Stimulated activated naive CD8-positive, alpha-beta T cell treated with anti-CD3 and anti-CD28 coated beads, Interleukin-15, amount 100 ng/mL, for 72 hours (primary cell): ENCODE results near the gene CD59.
A peak's percentile ranks its signal among the peaks of the same experiment; 100 is the strongest.
"Not testable (repeated sequence)": the region's sequence is repeated elsewhere in the genome, so short reads cannot be mapped to it uniquely, and the experiment has no call there.

Experiments
- ATAC-seq: fragments of 150-1000 bp; cut with Tn5 transposase; 2 replicates; pipeline ENCODE4 v1.10.0; 2021; ENCODE audit warnings: mild to moderate bottlenecking, moderate library complexity
- DNase-seq, 2 donors: peaks; one replicate each; pipeline ENCODE4 v3.0.0; 2021 to 2022
- H3K27ac Mint-ChIP-seq, 2 donors: one replicate each; pipeline ENCODE4 v1.8.0; 2022; ENCODE audit warnings: mild to moderate bottlenecking in 2 of 2, mixed read lengths in 2 of 2, moderate library complexity in 2 of 2
- H3K27me3 Mint-ChIP-seq: one replicate; pipeline ENCODE4 v1.8.0; 2022; ENCODE audit warnings: mixed read lengths
- H3K4me1 Mint-ChIP-seq: one replicate; pipeline ENCODE4 v1.8.0; 2022; ENCODE audit warnings: mild to moderate bottlenecking, mixed read lengths
- H3K4me3 Mint-ChIP-seq, 2 donors: one replicate each; pipeline ENCODE4 v1.8.0; 2022; ENCODE audit warnings: mild to moderate bottlenecking in 2 of 2, mixed read lengths in 2 of 2, moderate library complexity in 1 of 2
- H3K9me3 Mint-ChIP-seq, 2 donors: one replicate each; pipeline ENCODE4 v1.8.0; 2022; ENCODE audit warnings: mixed read lengths in 2 of 2

Gene CD59

GRCh38 chr11:33708985-33709384, 27.2 kb downstream of the CD59 start:
- no peaks in the 10 kb centered on the region for H3K27me3 Mint-ChIP-seq

DNA sequence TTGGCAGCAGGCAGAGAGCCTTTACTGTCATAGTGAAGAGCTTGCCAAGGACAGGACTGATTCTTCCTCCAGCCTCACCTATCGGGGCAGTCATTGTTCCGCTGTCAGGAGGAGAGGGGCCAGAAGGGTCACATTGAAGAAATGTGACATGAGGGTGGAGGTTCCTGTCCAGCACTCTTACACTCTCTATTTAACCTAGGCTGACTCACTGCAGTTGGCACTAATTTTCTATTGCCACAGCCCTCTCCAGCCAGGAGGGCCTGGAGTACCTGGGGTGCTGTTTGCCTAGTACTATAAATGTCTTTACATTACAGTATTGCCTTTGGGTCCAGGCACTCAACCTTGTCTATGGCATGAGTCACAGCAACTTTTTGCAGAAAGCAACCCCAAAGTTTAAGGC, 28.4 kb downstream of the CD59 start:
- not testable (repeated sequence) for H3K9me3 Mint-ChIP-seq, ATAC-seq, H3K4me3 Mint-ChIP-seq, H3K27ac Mint-ChIP-seq, DNase-seq, H3K27me3 Mint-ChIP-seq, H3K4me1 Mint-ChIP-seq

More at GRCh38 chr11:33708985-33709384, 27.2 kb downstream of the CD59 start:
- no peak for ATAC-seq
- no peak for DNase-seq
- peaks cover 6% of the 10 kb centered on the region for H3K4me1 Mint-ChIP-seq
- H3K9me3 Mint-ChIP-seq, result no peaks in the 10 kb centered on the region
- H3K27ac Mint-ChIP-seq, result no peak overlapping the region
- H3K4me3 Mint-ChIP-seq, result no peak overlapping the region

DNA sequence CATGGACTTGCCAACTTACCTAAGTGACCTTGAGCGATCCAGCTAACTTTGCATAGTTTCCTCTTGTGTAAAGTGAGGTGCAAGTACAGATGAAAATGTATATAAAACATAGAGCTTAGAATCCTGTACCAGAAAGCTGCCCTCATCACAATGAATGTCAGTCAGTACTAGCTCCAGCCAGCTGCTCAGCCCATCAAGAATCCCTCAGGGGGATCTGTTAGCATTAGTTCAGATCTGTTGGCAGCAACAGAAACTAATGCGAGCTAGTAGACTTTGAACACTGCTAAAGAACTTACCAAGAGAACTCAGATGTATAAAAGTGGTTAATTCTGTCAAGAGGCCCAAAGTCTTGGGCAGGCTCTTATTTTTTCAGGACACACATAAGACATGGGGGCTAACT, 29.3 kb downstream of the CD59 start:
- peaks cover 6% of the 10 kb centered on the region for H3K4me1 Mint-ChIP-seq
- DNase-seq (no peak), ATAC-seq (no peak)
- no peak overlapping the region for H3K4me3 Mint-ChIP-seq
- H3K27ac Mint-ChIP-seq, result no peak overlapping the region
- H3K27me3 Mint-ChIP-seq, result no peaks in the 10 kb centered on the region
- H3K9me3 Mint-ChIP-seq, result no peaks in the 10 kb centered on the region

DNA sequence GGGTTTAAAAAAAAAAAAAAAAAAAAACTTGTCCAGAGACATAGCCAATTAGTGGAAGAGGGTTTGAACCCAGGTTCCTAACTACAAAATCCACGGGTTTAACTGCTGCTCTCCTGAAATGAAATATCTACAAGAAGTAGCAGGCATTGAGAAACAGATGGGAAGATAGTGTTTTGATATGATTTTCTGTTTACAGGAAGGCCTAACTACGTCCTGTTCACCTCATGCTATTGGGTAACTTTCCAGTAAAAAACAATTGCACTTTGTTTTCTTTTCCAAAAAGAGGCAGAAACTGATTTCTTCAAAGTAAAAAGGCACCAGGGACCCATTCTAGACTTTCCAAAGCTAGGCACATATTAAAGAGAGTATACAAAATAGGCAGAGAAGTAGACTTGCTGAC, 29.7 kb downstream of the CD59 start:
- H3K4me1 Mint-ChIP-seq, result peaks cover 8% of the 10 kb centered on the region
- no peak for ATAC-seq
- no peak overlapping the region for H3K27ac Mint-ChIP-seq
- no peak for DNase-seq
- no peaks in the 10 kb centered on the region for H3K27me3 Mint-ChIP-seq
- H3K4me3 Mint-ChIP-seq, result no peak overlapping the region
- no peaks in the 10 kb centered on the region for H3K9me3 Mint-ChIP-seq

GRCh38 chr11:33704240-33705002, 31.8 kb downstream of the CD59 start:
- H3K27ac Mint-ChIP-seq, result no peak overlapping the region
- H3K27me3 Mint-ChIP-seq, result peaks cover 7% of the 10 kb centered on the region
- ATAC-seq (no peak), DNase-seq (no peak)
- H3K9me3 Mint-ChIP-seq, result no peaks in the 10 kb centered on the region
- peaks cover 22% of the 10 kb centered on the region for H3K4me1 Mint-ChIP-seq
- H3K4me3 Mint-ChIP-seq, result no peak overlapping the region

GRCh38 chr11:33703788-33704187, 32.4 kb downstream of the CD59 start:
- Mint-ChIP-seq H3K27me3 (peaks cover 8% of the 10 kb centered on the region), H3K27ac (no peak overlapping the region), H3K9me3 (no peaks in the 10 kb centered on the region), H3K4me1 (peaks cover 22% of the 10 kb centered on the region), H3K4me3 (no peak overlapping the region)
- no peak for DNase-seq
- no peak for ATAC-seq

DNA sequence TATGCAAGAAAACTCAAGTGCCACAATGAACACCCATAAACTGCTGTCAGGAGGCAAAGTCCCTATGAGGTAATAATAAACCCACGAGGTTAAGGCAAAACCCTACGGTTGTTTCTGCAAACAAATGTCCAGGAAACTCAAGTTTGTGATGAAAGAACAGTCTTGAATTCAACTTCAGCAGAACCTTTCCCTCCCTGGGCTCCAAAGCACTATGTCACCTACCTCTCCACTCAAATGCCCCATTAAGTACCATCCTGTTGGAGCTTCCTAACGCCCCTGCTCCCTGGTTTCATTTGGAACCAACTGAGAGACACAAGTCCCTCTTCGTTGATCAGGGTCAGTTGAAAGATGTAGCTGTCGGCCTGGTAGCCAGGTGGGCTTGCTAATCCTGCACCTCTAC, 33.0 kb downstream of the CD59 start:
- Mint-ChIP-seq H3K27me3 (peaks cover 8% of the 10 kb centered on the region), H3K4me3 (no peak overlapping the region), H3K4me1 (peaks cover 22% of the 10 kb centered on the region), H3K9me3 (no peaks in the 10 kb centered on the region), H3K27ac (no peak overlapping the region)
- no peak for ATAC-seq
- no peak for DNase-seq

- peak overlapping the region; percentile 88 to 90 for H3K4me3 Mint-ChIP-seq
- DNase-seq (no peak), ATAC-seq (no peak)
- H3K27ac Mint-ChIP-seq, result no peak overlapping the region
- peaks cover 19% of the 10 kb centered on the region for H3K27me3 Mint-ChIP-seq
- peaks cover 20% of the 10 kb centered on the region for H3K4me1 Mint-ChIP-seq
- H3K9me3 Mint-ChIP-seq, result no peaks in the 10 kb centered on the region
Measured at GRCh38 chr11:33701302-33702230, 34.7 kb downstream of the CD59 start.

DNA sequence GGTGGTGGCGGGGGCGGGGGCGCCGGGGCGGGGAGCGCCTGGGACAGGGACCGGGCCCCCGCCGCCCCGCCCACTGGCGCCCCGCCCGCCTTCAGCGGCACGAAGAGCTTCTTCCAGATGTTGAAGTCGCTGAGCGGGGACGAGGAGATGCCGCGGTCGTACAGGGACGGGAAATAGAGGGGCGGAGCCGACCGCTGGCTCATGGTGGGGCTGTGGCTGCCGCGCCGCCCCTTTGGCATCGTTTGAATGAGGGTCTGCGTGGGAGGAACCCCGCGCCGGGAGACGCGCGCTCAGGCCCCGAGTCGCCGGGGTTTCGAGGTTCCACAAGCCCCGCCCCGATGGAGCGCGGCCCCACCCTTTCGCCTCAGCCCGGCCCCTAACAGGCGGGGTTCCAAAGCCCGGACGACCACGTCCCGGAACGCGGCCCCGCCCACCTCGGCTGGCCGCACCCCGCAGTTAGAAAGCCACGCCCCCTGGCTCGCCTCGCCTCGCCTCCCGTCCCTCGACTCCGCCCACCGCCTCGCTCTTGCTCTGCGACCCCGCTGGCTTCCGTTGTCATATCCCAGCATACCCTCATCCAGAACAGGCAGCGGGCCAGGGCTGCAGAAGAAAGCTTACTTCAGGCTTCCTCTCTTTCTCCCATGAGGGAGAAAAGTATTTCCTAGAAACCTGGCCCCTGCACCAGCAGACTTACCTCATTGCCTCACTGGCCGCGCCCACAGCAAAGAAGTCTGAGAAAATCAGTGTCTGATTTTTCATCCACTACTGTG, 35.5 kb downstream of the CD59 start, which contains the start of gene C11orf91:
Gene C11orf91 (minus strand): TSS at position 325 of the 770 bp plus-strand sequence. CDS start 86 bp downstream, at position 239.
- H3K4me1 Mint-ChIP-seq, result peaks cover 22% of the 10 kb centered on the region
- no peaks in the 10 kb centered on the region for H3K9me3 Mint-ChIP-seq
- ATAC-seq, result peak; percentile 90

DNA sequence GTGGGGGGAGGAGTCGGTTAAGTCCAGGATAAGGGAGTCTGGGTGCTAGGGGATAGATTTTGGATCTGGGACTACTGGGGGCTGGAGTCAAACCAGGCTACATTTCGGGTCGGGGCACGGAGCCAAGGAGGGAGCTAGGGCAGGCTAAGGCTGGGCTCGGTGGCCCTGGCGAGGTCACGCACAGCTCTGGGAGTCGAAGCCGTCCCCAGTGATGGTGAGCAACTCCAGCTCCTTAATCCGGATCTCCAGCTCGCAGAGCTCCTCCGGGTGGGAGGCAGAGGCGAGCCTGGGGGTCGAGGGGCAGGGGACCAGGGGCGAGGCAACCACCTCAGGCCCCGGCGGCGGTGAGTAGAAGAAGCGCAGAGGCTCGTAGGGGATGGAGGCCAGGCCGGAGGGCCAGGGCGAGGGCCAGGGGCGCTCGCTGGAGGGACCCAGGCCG, 36.1 kb downstream of the CD59 start:
- H3K9me3 Mint-ChIP-seq, result no peaks in the 10 kb centered on the region
- ATAC-seq, result peak; percentile 10
- H3K4me3 Mint-ChIP-seq, result peak overlapping the region; percentile 77 to 88
- H3K4me1 Mint-ChIP-seq, result peaks cover 22% of the 10 kb centered on the region
- DNase-seq, result peak in 1 of 2 donors; percentile 20
- peaks cover 19% of the 10 kb centered on the region for H3K27me3 Mint-ChIP-seq
- H3K27ac Mint-ChIP-seq, result peak overlapping the region in 1 of 2 donors; percentile 5

More for the DNA sequence above, 35.5 kb downstream of the CD59 start, which contains the start of gene C11orf91:
- peak within 1 kb of the TSS; percentile 70 to 87 for H3K27ac Mint-ChIP-seq
- peak within 1 kb of the TSS; percentile 88 to 90 for H3K4me3 Mint-ChIP-seq
- peak; percentile 93 to 96 for DNase-seq
- H3K27me3 Mint-ChIP-seq, result peaks cover 19% of the 10 kb centered on the region

GRCh38 chr11:33699515-33700062, 36.6 kb downstream of the CD59 start:
- H3K4me1 Mint-ChIP-seq, result peaks cover 22% of the 10 kb centered on the region
- H3K27ac Mint-ChIP-seq, result peak overlapping the region; percentile 4 to 5

GRCh38 chr11:33698921-33699320, 37.3 kb downstream of the CD59 start:
- no peaks in the 10 kb centered on the region for H3K9me3 Mint-ChIP-seq
- DNase-seq, result no peak
- H3K27me3 Mint-ChIP-seq, result peaks cover 19% of the 10 kb centered on the region
- no peak overlapping the region for H3K27ac Mint-ChIP-seq
- no peak overlapping the region for H3K4me3 Mint-ChIP-seq
- H3K4me1 Mint-ChIP-seq, result peaks cover 22% of the 10 kb centered on the region
- no peak for ATAC-seq

More at GRCh38 chr11:33699515-33700062, 36.6 kb downstream of the CD59 start:
- ATAC-seq (no peak), DNase-seq (no peak)
- Mint-ChIP-seq H3K4me3 (peak overlapping the region; percentile 77 to 88), H3K27me3 (peaks cover 19% of the 10 kb centered on the region), H3K9me3 (no peaks in the 10 kb centered on the region)

DNA sequence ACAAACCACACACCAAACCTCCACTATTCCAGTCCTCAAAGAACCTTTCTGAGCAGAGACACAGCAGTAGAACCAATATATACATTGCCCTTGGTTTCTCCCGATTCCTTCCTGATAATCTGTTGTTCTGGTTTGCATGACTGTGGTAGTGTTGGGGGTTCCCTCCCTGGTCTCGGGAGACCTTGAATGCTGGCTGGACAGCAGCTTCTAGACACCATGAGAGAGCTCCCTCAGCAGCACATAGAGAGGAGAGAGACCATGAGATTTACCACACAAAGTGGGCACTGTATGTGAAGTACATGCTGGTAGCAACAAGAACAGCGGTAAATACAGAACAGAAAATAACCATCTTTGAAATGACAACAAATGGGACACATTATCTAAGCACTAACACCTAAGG, 38.2 kb downstream of the CD59 start:
- Mint-ChIP-seq H3K27me3 (peaks cover 19% of the 10 kb centered on the region), H3K4me1 (peaks cover 22% of the 10 kb centered on the region), H3K9me3 (no peaks in the 10 kb centered on the region), H3K27ac (no peak overlapping the region), H3K4me3 (no peak overlapping the region)
- ATAC-seq (no peak), DNase-seq (no peak)

GRCh38 chr11:33696931-33697638, 39.1 kb downstream of the CD59 start:
- peaks cover 22% of the 10 kb centered on the region for H3K4me1 Mint-ChIP-seq
- peak overlapping the region in 1 of 2 donors; percentile 36 for H3K27ac Mint-ChIP-seq
- no peak overlapping the region for H3K4me3 Mint-ChIP-seq
- ATAC-seq (no peak), DNase-seq (no peak)
- H3K27me3 Mint-ChIP-seq, result peaks cover 19% of the 10 kb centered on the region
- H3K9me3 Mint-ChIP-seq, result no peaks in the 10 kb centered on the region
